ENCODE results near the gene KCTD20.

KCTD20 gene

GRCh38 chr6:36441307-36441894 is 1.4 kb upstream of the KCTD20 start (continued):
- TF ChIP-seq ZNF776 (tag by site-specific recombination; IDR thresholded peaks at IDR 0.05; ENCODE audit: borderline replicate concordance), result no peak
- TF ChIP-seq, protein P1, sequence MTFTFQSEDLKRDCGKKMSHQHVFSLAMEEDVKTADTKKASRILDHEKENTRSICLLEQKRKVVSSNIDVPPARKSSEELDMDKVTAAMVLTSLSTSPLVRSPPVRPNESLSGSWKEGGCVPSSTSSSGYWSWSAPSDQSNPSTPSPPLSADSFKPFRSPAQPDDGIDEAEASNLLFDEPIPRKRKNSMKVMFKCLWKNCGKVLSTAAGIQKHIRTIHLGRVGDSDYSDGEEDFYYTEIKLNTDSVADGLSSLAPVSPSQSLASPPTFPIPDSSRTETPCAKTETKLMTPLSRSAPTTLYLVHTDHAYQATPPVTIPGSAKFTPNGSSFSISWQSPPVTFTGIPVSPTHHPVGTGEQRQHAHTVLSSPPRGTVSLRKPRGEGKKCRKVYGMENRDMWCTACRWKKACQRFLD (tag by site-specific recombination; IDR thresholded peaks at IDR 0.05), result no peak
- no peak for TF ChIP-seq ZNF140 (tag by site-specific recombination; IDR thresholded peaks at IDR 0.05)
- no peak for TF ChIP-seq ZNF473 (tag by site-specific recombination; IDR thresholded peaks at IDR 0.05)
- no peak for TF ChIP-seq ZBTB26 (tag by site-specific recombination; optimal IDR thresholded peaks at IDR 0.05)
- TF ChIP-seq ZNF600 (tag by site-specific recombination; IDR thresholded peaks at IDR 0.05), result no peak
- peak; percentile 52 for TF ChIP-seq ZNF660 (tag by site-specific recombination; IDR thresholded peaks at IDR 0.05)
- no peak for TF ChIP-seq ZBTB7A (tag by site-specific recombination; IDR thresholded peaks at IDR 0.05; ENCODE audit: low read depth)
- TF ChIP-seq, protein P2, sequence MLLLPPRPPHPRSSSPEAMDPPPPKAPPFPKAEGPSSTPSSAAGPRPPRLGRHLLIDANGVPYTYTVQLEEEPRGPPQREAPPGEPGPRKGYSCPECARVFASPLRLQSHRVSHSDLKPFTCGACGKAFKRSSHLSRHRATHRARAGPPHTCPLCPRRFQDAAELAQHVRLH (tag by site-specific recombination; IDR thresholded peaks at IDR 0.05), result no peak
- TF ChIP-seq MZF1 (tag by site-specific recombination; IDR thresholded peaks at IDR 0.05; ENCODE audit: borderline replicate concordance), result no peak
- no peak for TF ChIP-seq ZNF585B (tag by site-specific recombination; IDR thresholded peaks at IDR 0.05)
- no peak for TF ChIP-seq ZNF621 (tag by site-specific recombination; IDR thresholded peaks at IDR 0.05)
- TF ChIP-seq ZNF510 (tag by site-specific recombination; IDR thresholded peaks at IDR 0.05; ENCODE audit: insufficient replicate concordance), result no peak
- TF ChIP-seq ZNF518A (tag by site-specific recombination; conservative IDR thresholded peaks at IDR 0.05; ENCODE audit: low read depth), result no peak
- no peak for TF ChIP-seq ZNF37A (tag by site-specific recombination; IDR thresholded peaks at IDR 0.05)
- no peak for TF ChIP-seq ZNF664 (tag by site-specific recombination; IDR thresholded peaks at IDR 0.05)
- no peak for TF ChIP-seq ZNF514 (tag by site-specific recombination; IDR thresholded peaks at IDR 0.05)
- no peak; the same call in 1 of the 2 replicates for TF ChIP-seq ZNF335 (tag by site-specific recombination; conservative IDR thresholded peaks at IDR 0.05)
- no peak for TF ChIP-seq ZNF555 (tag by site-specific recombination; conservative IDR thresholded peaks at IDR 0.05)
- no peak for TF ChIP-seq ZNF501 (tag by site-specific recombination; IDR thresholded peaks at IDR 0.05)
- TF ChIP-seq OVOL3 (tag by site-specific recombination; IDR thresholded peaks at IDR 0.05), result no peak
- TF ChIP-seq ZNF366 (tag by site-specific recombination; conservative IDR thresholded peaks at IDR 0.05), result peak; percentile 65
- no peak for TF ChIP-seq HOXC10 (CRISPR knock-in tag; IDR thresholded peaks at IDR 0.05)
- no peak for TF ChIP-seq ZNF169 (tag by site-specific recombination; IDR thresholded peaks at IDR 0.05)
- no peak for TF ChIP-seq ZNF785 (tag by site-specific recombination; IDR thresholded peaks at IDR 0.05)
- TF ChIP-seq KLF9 (tag by site-specific recombination; IDR thresholded peaks at IDR 0.05; ENCODE audit: low read depth), result no peak
- no peak for TF ChIP-seq ZNF175 (tag by site-specific recombination; IDR thresholded peaks at IDR 0.05)
- no peak for TF ChIP-seq YY1 (tag by site-specific recombination; IDR thresholded peaks at IDR 0.05)
- TF ChIP-seq ZNF629 (tag by site-specific recombination; IDR thresholded peaks at IDR 0.05), result peak; percentile 98
- TF ChIP-seq ZNF791 (tag by site-specific recombination; IDR thresholded peaks at IDR 0.05), result no peak
- no peak for TF ChIP-seq ZNF2 (tag by site-specific recombination; IDR thresholded peaks at IDR 0.05)
- no peak for TF ChIP-seq ZNF560 (tag by site-specific recombination; IDR thresholded peaks at IDR 0.05; ENCODE audit: borderline replicate concordance)
- TF ChIP-seq ZNF302 (tag by site-specific recombination; IDR thresholded peaks at IDR 0.05; ENCODE audit: low read depth), result no peak
- no peak for TF ChIP-seq PBX3 (CRISPR knock-in tag; IDR thresholded peaks at IDR 0.05)
- no peak for TF ChIP-seq ZNF223 (tag by site-specific recombination; IDR thresholded peaks at IDR 0.05)
